ENCODE data around the gene CTTN. TPM values are rescaled to one million over a fixed set of nuclear protein-coding genes. Genes with fewer than 3 reads are reported as not detected.

Gene CTTN
- total RNA-seq, 4 donors from 2014 or later, result 179 to 458 (median 200) TPM

- Histone ChIP-seq H3K27me3 (no peaks in the 10 kb centered on the region), H3K9me3 (no peaks in the 10 kb centered on the region), H3K36me3 (peaks cover 81% of the 10 kb centered on the region), H3K27ac (no peak overlapping the region), H3K4me1 (no peaks in the 10 kb centered on the region), H3K4me3 (no peak overlapping the region)
- TF ChIP-seq POLR2A (IDR thresholded peaks at IDR 0.05) (no peak), EP300 (IDR thresholded peaks at IDR 0.05) (no peak), CTCF (IDR thresholded peaks at IDR 0.05) (no peak), POLR2AphosphoS5 (IDR thresholded peaks at IDR 0.05) (no peak)
- no peak for DNase-seq (ENCODE audit: low spot score in 2 of 2)
- WGBS, result 91% methylated on average over 12 of the region's 13 CpGs
Measured at GRCh38 chr11:70435361-70435760, 37.0 kb downstream of the CTTN start.

GRCh38 chr11:70435765-70436500 is 37.6 kb downstream of the CTTN start:
- TF ChIP-seq EP300 (IDR thresholded peaks at IDR 0.05), result no peak
- no peak for TF ChIP-seq CTCF (IDR thresholded peaks at IDR 0.05)
- no peak for TF ChIP-seq POLR2A (IDR thresholded peaks at IDR 0.05)
- no peak for TF ChIP-seq POLR2AphosphoS5 (IDR thresholded peaks at IDR 0.05)
- H3K36me3 ChIP-seq, result peaks cover 76% of the 10 kb centered on the region
- no peaks in the 10 kb centered on the region for H3K9me3 ChIP-seq
- DNase-seq (ENCODE audit: low spot score in 2 of 2), result no peak
- H3K27me3 ChIP-seq, result no peaks in the 10 kb centered on the region
- H3K27ac ChIP-seq, result no peak overlapping the region
- H3K4me3 ChIP-seq, result no peak overlapping the region
- WGBS, result 94% methylated on average over 20 of the region's 24 CpGs
- H3K4me1 ChIP-seq, result no peaks in the 10 kb centered on the region

GRCh38 chr11:70436501-70436860 is 38.2 kb downstream of the CTTN start:
- H3K36me3 ChIP-seq, result peaks cover 70% of the 10 kb centered on the region
- no peaks in the 10 kb centered on the region for H3K27me3 ChIP-seq
- 88% methylated on average over 15 of the region's 15 CpGs for WGBS
- H3K4me1 ChIP-seq, result no peaks in the 10 kb centered on the region
- no peak overlapping the region for H3K27ac ChIP-seq
- H3K9me3 ChIP-seq, result no peaks in the 10 kb centered on the region
- no peak overlapping the region for H3K4me3 ChIP-seq
- DNase-seq (ENCODE audit: low spot score in 2 of 2), result no peak
- no peak for TF ChIP-seq POLR2AphosphoS5 (IDR thresholded peaks at IDR 0.05)
- TF ChIP-seq EP300 (IDR thresholded peaks at IDR 0.05), result no peak
- TF ChIP-seq CTCF (IDR thresholded peaks at IDR 0.05), result no peak
- no peak for TF ChIP-seq POLR2A (IDR thresholded peaks at IDR 0.05)

GRCh38 chr11:70437111-70437784 is 38.9 kb downstream of the CTTN start:
- H3K27ac ChIP-seq, result no peak overlapping the region
- no peaks in the 10 kb centered on the region for H3K9me3 ChIP-seq
- H3K4me1 ChIP-seq, result no peaks in the 10 kb centered on the region
- DNase-seq (ENCODE audit: low spot score in 2 of 2), result no peak
- peaks cover 63% of the 10 kb centered on the region for H3K36me3 ChIP-seq
- no peaks in the 10 kb centered on the region for H3K27me3 ChIP-seq
- 89% methylated on average over 13 of the region's 18 CpGs for WGBS
- no peak for TF ChIP-seq POLR2A (IDR thresholded peaks at IDR 0.05)
- TF ChIP-seq POLR2AphosphoS5 (IDR thresholded peaks at IDR 0.05), result no peak
- no peak for TF ChIP-seq CTCF (IDR thresholded peaks at IDR 0.05)
- no peak for TF ChIP-seq EP300 (IDR thresholded peaks at IDR 0.05)
- H3K4me3 ChIP-seq, result no peak overlapping the region

GRCh38 chr11:70440206-70440605 is 41.9 kb downstream of the CTTN start:
- Histone ChIP-seq H3K4me1 (no peaks in the 10 kb centered on the region), H3K27ac (no peak overlapping the region), H3K9me3 (no peaks in the 10 kb centered on the region), H3K36me3 (peaks cover 33% of the 10 kb centered on the region), H3K4me3 (no peak overlapping the region), H3K27me3 (no peaks in the 10 kb centered on the region)
- no peak for DNase-seq (ENCODE audit: low spot score in 2 of 2)
- TF ChIP-seq CTCF (IDR thresholded peaks at IDR 0.05), result no peak
- TF ChIP-seq POLR2AphosphoS5 (IDR thresholded peaks at IDR 0.05), result no peak
- no peak for TF ChIP-seq EP300 (IDR thresholded peaks at IDR 0.05)
- no peak for TF ChIP-seq POLR2A (IDR thresholded peaks at IDR 0.05)
- WGBS, result 93% methylated on average over 6 of the region's 6 CpGs

All from suprapubic skin (tissue), 4 donors.